Muscle of arm (tissue), 14 donors: ENCODE measurements around the gene LEF1. TPM values are rescaled to one million over a fixed set of nuclear protein-coding genes. Genes with fewer than 3 reads are reported as not detected.

Source experiments
- DNase-seq: peaks from one replicate; pipeline ENCODE4 v3.0.0-alpha.2; 2013
- long read RNA-seq, 11 donors: transcript quantifications; one replicate each; lab custom pipeline, GENCODE V29; 2026
- polyA plus RNA-seq, 12 donors: library from polyadenylated mRNA; unstranded; fragments of 120-200 nt; gene quantifications; one replicate each; pipeline ENCODE4 v1.2.1, GENCODE V29; 2013; ENCODE audit not compliant: insufficient read length in 12 of 12

LEF1 gene
- 100 to 1,000 TPM in 1 of 12 donors, 10 to 100 TPM in 5, 1 to 10 TPM in 5, not detected in 1; 6.4 to 283 (median 10.9) TPM for polyA plus RNA-seq
- long read RNA-seq, donor 1, partial matches to known transcripts = 0 of 1 reads
- long read RNA-seq, donor 1, other reads (novel, unspliced or antisense) = 0 of 1 reads
- long read RNA-seq, donor 2, partial matches to known transcripts = 0 of 4 reads
- long read RNA-seq, donor 2, other reads (novel, unspliced or antisense) = 0 of 4 reads
- long read RNA-seq, donor 3 = 0 reads
- long read RNA-seq, donor 4 = 0 reads
- long read RNA-seq, donor 5, partial matches to known transcripts = 0 of 1 reads
- long read RNA-seq, donor 5, other reads (novel, unspliced or antisense) = 0 of 1 reads
- long read RNA-seq, donor 6 = 0 reads
- long read RNA-seq, donor 7, partial matches to known transcripts = 0 of 3 reads
- long read RNA-seq, donor 7, other reads (novel, unspliced or antisense) = 0 of 3 reads
- long read RNA-seq, donor 8, partial matches to known transcripts = 0 of 1 reads
- long read RNA-seq, donor 8, other reads (novel, unspliced or antisense) = 0 of 1 reads
- long read RNA-seq, donor 9, partial matches to known transcripts = 0 of 4 reads
- long read RNA-seq, donor 9, other reads (novel, unspliced or antisense) = 0 of 4 reads
- long read RNA-seq, donor 10 = 0 reads
- long read RNA-seq, donor 11 = 0 reads

DNA sequence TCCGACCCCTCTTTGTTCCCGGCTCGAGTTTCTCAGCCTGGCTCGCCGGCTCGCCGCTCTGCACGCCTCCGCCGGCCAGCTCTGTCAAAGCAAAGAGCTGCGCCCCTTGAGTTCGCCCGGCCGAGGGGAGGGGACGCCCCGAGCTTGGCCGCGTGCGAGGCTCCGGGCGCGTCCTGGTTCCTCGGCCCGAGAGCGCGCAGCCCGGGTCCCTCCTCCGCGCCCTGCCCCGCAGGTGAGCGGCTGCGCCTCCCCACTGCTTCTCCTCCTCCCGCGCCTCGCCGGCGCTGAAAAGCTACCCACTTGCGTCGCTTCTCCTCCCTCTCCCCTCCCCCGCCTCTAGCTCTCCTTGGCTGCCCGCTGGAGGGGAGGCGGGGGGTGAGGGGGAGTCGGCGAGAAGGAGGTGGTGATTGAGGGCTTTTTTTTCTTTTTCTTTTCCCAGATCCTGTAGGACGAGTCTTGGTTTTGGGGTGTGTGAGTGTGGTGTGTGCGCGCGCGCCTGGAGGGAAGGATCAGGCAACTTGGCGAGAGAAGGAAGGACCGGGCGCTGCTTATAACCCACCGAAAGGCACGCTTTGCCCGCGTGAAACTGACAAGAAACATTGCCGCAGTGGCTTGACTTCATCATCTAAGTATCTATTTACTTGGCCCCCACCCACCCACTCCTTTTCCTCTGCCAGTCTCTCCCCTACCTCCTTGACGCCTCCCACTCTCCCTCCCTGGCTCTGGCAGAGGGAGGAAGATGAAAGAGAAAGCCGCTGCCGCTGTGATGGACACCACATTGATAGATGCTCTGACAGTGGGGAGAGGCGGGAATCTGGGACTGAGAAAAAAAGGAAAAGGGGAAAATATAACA lies at the start of gene LEF1:
LEF1 (minus strand) TSS at position 262 of the 853 bp plus-strand sequence. CDS start 1,165 bp downstream, outside the sequence.
- DNase-seq = peak; percentile 34

DNA sequence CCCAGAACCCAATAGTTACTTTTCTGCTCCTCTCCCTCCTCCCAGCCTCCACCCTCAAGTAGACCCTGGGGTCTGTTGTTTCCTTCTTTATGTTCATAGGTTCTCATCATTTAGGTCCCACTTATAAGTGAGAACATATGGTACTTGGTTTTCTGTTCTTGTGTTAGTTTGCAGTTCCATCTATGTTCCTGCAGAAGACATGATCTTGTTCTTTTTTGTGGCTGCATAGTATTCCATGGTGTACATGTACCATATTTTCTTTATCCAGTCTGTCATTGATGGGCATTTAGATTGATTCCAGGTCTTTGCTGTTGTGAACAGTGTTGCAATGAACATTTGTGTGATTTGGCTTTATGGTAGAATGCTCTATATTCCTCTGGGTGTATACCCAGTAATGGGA lies 47.8 kb upstream of the LEF1 start:
- no peak for DNase-seq

DNA sequence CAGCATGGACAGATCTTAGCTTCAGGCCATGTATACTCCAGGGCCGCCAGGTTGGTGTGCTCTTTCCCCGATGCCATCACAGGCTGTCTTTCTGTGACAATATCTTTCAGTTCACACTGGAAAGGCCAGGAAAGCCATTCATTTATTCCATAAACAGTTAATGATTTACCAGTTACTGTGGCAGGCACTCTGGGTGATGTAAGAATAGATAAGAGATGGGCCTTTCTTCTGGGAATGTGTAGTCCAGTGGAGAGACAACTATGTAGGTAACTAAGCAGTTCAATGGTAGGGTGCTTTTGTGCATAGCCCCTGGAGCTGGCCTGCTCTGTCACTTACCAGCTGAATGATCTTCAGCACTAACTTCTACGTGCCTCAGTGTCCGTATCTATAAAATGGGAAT lies 46.3 kb upstream of the LEF1 start:
- DNase-seq = no peak

DNA sequence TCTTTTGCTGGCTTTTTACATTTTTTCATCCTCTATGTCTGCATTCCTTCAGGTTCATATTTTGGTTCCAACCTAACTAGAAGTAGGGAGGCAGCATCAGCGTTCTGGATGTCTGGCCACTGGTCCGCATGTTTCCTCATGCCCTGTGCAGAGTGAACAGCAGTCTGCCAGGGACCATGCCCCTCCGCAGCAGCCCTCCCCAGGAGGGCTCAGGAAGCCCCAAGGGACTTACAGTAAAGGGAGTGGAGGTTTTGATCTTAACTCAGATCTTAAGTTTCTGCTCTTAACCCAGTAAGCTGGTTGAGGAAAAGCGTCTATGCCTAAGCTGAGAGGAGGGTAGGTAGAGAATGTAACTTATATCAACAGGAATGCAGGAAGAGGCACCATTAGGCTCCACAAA lies 45.0 kb upstream of the LEF1 start:
- no peak for DNase-seq

DNA sequence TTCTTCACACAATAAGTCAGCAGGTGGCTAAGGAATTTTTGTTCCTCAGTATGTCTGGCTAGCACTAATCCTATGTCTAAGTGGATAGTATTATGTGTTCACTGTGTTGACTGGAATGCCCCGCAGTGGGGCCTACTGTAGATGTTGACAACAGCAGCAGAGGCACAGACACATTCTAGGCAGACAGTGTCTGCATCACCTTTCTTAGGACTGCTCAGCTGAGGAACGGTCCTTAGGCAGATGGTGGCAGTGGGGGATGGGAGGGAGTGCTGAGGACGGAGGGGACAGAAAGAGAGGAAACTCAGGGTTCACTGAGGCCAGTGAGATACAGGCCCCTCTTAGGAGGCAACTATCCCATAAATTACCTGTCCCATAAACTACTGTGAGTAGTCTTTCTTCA lies 44.6 kb upstream of the LEF1 start:
- DNase-seq = no peak

DNA sequence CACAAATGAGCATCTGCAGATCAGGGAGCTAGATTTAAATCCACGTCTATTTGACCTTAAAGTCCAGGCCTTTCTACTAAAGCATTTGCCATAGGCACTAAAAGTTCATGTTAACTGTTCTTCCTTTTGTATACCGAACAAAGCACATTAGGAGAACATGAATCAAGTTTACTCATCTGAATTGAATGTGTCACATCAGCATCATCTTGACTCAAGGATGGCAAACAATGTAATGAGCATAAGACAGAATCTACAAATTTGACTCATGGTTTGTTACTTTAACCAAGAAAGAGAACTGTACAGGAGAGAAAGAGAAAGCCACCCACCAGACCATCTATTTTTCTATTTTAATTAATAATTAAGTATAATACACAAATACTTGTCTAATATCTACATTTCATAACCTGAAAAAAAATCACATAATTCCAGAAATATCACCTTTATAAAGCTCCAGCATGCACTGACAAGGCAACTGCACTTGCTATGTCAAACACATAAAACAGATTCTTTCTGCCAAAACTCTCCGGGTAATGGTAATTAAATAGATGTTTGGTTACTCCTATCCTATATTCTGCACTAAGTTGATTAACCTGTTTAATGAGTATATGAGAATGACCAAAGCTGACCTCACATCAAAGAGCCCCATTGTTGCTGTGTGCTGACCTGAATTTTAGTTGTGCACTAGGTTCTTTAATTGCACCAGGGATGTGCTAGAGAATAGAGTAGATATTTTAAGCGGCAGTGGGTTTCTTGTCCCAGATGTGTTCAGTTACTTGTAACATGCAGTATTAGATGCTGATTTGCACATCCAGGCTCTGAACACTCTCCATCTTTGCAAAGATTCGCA lies 42.5 kb upstream of the LEF1 start:
- DNase-seq = no peak

DNA sequence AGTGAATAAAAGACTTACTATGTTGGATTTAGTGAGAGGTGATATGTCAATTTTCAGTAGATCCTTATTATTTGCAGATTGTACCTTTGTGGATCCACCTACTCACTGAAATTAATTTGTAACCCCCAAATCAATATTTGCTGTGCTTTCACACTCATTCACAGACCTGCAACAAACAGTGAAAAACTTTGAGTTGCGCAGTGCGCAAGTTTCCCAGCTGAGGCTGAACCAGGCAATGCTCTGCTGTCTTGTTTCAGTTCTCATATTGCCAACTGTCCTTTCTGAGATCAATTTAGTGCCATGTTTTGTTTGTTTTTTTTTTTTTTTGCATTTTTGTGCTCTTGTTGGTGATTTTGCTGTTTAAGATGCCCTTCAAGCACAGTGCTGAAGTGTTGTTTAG lies 40.8 kb upstream of the LEF1 start:
- no peak for DNase-seq

DNA sequence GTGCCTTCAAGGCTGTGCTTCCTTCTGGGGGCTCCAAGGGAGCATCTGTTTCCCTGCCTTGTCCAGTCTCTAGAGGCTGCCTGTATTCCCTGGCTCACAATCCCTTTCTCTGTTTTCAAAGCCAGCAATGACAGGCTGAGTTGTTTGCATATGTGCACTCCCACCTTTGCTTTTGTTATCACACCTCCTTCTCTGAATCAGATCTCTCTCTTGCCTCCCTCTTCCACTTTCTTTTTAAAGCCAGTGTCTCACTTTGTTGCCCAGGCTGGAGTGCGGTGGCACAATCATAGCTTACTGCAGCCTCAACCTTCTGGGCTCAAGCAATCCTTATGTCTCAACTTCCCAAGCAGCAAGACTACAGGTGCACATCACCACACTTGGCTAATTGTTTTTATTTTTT lies 37.1 kb upstream of the LEF1 start:
- no peak for DNase-seq

DNA sequence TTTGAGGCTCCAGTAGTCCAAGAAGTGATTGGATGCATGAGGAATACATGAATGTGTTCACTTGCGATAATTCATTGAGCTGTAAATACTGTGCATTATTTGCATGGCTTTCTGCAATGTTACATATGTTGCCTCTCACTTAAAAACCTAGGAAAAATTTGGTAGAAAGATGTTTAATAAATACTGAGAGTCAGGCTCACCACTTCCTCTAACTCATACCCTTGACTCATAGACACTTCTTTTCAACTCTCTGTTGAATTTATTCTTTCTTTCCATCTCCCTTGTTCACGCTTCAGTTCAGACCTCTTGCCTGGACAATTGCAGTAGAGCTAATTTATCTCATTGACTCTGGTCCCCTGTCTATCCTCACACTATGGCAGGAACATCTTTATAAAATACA lies 35.8 kb upstream of the LEF1 start:
- no peak for DNase-seq

DNA sequence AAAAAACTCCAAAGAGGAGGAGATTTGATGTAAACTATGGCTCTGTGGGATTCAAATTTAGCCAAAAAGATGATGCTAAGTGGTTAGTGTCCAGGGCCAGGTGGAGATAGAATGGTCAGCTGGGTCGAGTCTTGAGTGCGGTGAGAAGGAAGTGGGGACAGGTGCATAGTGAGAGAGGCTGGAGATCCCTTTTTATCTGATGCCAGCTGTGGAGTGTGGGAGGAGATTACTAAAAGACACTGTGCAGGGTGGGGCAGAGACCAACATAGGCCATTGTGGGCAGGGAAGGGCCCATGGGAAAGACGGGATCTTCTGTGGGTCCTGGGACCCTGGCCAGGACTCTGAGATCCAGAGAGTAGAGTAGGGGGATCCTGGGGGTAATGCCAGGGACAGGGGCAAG lies 34.6 kb upstream of the LEF1 start:
- DNase-seq = no peak

DNA sequence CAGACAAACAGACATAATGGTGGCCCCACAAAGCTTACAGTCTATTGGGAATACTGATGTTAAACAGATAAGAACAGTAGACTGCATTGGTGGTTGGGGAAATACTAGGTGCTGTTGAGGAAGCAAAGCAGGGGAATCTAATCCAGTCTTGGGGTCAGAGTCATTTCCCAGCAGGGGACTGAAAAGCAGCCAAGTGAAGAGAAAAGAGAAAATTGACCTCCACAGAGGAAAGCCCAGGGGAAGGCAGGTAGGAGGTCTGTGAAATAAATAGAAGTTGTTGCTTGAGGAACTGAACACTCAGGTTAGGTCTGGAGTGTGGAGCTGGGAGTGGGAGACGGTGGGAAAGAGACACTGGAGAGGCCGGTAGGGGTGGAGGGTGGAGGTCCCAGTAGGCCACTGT lies 33.0 kb upstream of the LEF1 start:
- DNase-seq = no peak

DNA sequence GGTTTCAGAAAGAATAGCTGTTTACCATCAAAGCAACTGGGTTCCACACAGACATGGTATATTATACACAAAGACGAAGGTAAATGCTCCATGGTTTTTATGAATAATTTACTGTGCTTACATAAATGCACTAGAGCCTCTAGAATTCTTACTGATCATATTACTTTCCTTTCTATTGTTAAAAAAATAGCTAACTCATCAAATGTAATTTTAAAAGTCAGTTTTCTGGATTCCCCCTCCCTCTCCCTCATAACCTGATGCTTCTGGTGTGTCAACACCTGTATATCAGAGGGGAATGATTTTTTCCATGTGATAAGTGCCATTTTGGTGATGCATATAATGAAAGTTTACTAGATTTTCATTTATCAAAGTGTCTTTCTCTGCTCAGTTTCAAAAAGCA lies 31.1 kb upstream of the LEF1 start:
- no peak for DNase-seq

DNA sequence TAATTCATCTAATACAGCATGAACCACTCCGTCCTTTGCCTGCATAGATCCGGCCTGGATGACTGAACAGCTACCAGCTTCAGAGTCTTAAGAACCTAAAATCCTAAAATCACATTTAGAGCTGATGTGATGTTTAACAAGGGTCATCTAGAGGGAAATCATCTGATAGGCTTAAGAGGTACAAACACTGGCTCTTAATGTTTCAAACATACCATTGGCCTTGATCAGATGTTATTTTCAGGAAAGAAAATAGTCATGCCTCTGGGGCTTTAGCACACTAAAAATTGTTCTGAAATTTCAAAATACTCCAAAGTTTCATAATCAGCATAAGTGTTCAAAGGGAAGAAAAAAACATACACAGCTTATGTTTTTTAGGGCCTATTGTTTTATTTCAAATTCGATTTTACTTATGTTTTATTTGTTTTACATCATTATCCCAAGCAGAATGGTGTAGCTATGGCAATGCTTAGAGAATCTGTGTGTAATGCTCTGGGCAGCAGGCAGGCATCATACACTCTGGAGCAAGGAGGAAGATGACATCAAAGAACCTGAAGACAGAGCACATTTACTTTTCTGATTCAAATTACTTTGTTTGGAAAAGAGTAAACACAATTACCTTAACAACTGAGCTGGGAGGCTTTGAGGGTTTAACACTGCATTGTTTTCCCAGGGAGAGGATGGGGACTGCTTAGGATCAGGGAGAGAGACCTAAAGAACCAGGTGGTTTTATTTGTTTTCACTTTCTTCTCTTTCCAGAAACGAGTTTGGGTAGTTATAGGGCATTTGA lies 25.3 kb upstream of the LEF1 start:
- no peak for DNase-seq

DNA sequence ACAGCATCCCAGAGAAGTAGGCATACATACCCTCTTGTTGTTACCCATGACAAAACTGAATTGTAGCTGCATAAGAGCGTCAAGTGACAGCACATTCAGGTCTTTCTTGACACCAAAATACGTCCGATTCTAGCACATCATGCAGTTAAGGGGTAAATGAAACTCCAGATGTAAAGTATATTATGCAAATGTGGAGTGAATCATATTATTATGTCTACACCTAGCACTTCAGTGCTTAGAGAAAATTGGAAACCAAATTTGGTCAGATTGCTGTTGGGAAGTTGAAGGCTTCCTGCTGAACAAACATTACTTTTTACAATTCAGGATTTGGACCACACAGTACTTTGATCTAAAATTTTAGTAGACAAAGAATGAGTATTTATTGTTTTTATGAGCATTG lies 24.2 kb upstream of the LEF1 start:
- DNase-seq = no peak

DNA sequence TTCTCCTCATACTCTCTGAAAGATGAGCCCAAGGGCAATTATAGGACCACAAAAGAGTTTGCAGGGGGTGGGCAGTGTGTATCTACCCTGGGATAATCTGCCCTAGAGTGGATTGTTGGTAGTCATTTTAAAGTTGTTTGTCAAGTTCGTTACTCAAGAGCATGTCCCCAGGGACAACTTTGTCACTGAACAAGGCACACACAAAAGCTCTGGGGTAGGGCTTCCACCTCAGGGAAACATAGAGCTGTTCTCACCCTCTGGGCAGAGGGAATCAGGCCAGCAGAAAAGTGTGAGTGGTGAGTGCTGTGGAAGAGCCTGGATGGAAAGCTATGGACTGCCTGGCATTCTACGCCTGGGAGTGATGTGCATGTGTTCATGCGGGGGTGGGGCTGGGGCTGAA lies 23.3 kb upstream of the LEF1 start:
- no peak for DNase-seq

DNA sequence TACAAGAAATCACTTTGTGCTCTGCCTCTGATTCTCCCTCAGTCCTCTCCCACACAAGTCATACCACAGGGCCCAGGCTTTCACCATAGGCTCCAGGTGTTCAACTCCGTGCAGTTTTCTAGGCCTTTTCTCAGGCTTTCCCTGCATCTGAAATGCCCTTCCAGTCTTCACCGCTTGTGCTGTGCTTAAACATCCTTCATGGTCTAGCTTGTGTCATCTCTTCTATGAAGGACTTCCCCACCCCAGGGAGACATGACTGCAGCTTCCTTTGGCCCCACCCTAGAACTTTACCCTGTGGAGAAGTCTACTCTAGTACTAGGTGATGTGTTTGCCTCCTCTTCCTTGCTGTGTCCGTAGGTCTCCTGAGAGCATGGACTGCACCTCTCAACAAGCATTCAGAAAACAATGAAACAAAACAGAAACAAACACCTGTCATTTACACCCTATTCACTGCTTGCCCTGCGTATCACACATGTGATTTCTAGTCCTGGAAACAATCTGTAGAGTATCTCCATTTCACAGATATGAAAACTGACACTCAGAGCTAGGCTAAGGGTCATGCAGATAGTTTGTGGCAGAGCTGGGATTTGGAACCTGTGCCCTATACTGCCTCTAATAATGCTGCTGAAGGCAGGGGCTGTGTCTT lies 22.7 kb upstream of the LEF1 start:
- DNase-seq = no peak

DNA sequence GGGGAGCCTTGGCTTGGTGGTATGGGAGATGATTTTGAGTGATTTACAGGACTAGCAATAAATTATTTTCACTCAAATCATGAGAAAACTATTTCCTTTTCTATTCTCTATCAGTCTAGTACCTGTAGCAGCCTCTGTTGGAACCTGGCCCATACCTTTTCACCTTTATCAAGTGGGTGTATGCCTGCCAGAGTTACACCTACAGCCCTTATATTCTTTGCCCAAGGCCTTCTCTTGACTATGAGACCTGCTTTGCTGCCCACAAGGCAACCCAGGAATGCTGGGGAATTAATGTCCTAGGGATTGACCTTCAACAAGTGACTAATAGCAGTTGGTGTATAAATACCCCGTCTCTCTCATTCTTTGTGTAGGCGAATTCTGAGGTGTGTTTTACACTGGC lies 20.0 kb upstream of the LEF1 start:
- DNase-seq = no peak

DNA sequence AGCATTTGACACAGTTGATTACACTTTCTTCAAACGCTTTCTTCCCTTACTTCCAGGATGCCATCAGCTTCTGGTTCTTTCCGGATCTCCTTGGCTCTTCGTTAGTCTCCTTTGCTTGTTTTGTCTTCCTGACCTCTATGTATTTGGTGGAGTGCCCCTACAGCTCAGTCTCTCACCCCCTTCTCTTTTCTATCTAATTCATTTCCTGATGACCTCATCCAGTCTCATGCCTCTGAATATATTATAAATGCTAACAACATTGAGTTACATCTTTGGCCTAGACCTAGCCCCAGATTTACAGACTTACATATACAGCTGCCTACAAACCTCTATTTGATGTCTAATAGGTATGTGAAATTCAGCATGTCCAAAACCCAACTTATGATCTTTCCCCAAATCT lies 16.5 kb upstream of the LEF1 start:
- no peak for DNase-seq

DNA sequence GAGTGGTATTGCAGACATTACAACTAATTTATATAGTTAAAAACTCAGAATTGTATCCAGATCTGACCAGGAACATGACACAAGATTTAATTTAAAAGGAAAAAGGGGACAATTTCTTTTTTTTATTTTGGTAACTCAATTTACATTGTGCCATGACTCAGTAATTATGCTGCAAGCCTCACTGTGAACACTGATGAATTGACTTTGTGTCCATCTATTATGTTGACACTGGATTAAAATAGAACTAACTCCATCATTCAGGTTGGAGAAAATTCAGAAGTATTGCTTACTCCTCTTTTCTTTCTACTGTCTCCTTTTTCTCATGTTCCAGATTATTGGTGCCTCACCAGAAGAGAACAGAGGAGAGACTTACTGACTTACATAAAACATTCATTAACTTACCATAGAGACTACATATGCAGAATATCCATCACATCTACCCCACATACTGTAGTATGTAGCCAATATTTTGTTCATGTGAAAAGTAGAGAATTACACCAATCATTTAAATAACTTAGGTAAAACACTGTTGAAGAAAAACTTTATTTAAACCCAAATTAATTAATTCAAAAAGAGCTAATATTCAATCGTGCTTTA lies 15.8 kb upstream of the LEF1 start:
- DNase-seq = no peak

DNA sequence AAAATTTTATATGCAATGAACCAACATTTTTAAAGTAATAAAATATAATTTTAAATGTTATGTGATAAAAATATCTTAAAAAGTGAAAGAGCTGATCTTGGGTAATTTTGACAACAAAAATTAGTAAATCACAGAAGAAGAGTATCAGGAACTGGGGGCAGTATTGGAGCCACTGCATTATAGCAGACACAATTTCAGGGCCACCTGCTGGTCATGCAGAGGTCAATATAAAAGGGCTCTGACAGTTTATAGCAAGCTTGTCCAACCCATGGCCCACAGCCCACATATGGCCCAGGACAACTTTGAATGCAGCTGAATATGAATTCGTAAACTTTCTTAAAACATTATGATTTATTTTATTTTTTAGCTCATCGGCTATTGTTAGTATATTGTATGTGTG lies 13.0 kb upstream of the LEF1 start:
- DNase-seq = no peak
